ENCODE results near the gene SLC36A3.
"Not testable (repeated sequence)": the region's sequence is repeated elsewhere in the genome, so short reads cannot be mapped to it uniquely, and the experiment has no call there.

The SLC36A3 gene

DNA sequence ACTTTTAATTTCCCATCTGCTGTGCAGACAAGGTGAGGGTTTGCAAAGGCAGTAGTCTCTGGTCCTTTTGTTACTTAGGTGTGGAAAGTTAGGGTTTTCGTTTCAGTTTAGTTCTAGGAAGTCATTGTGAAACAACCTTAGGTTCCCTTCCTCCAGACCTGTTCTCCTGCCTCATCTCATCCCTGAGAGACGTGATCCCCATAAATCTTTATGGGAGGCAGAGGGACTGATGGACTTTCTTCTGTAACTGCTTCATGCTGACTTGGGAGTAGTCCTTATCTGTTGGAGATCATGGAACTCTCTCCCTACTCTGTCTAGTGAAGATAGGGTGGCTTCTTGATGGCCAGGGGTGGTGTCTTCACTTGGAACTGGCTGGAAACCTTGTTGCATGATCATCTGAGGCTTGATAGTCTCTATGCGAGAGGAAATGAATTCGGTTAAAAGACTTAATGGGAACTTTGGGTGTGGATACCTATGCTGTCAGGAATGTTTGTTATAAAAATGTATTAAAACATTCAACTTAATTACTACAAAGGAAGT lies 57.8 kb downstream of the SLC36A3 start:
- in situ Hi-C loops (cut with HindIII; ENCODE audit: low sequenced_read_pairs) = no loop called here
- H3K4me3 ChIP-seq (ENCODE audit: low read depth, low read length) = no peak overlapping the region
- DNase-seq (ENCODE audit: low read depth, low spot score) = no peak
- TF ChIP-seq, protein P1, sequence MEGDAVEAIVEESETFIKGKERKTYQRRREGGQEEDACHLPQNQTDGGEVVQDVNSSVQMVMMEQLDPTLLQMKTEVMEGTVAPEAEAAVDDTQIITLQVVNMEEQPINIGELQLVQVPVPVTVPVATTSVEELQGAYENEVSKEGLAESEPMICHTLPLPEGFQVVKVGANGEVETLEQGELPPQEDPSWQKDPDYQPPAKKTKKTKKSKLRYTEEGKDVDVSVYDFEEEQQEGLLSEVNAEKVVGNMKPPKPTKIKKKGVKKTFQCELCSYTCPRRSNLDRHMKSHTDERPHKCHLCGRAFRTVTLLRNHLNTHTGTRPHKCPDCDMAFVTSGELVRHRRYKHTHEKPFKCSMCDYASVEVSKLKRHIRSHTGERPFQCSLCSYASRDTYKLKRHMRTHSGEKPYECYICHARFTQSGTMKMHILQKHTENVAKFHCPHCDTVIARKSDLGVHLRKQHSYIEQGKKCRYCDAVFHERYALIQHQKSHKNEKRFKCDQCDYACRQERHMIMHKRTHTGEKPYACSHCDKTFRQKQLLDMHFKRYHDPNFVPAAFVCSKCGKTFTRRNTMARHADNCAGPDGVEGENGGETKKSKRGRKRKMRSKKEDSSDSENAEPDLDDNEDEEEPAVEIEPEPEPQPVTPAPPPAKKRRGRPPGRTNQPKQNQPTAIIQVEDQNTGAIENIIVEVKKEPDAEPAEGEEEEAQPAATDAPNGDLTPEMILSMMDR (IDR thresholded peaks at IDR 0.05; ENCODE audit: low read depth, low read length) = no peak

GRCh38 chr5:151244206-151244605 lies 59.4 kb downstream of the SLC36A3 start:
- TF ChIP-seq, protein P1 (IDR thresholded peaks at IDR 0.05; ENCODE audit: low read depth, low read length) = no peak
- no peak overlapping the region for H3K4me3 ChIP-seq (ENCODE audit: low read depth, low read length)
- no peak for DNase-seq (ENCODE audit: low read depth, low spot score)
- in situ Hi-C loops (cut with HindIII; ENCODE audit: low sequenced_read_pairs) = no loop called here

GRCh38 chr5:151243564-151243963 lies 60.0 kb downstream of the SLC36A3 start:
- TF ChIP-seq, protein P1 (IDR thresholded peaks at IDR 0.05; ENCODE audit: low read depth, low read length) = no peak
- H3K4me3 ChIP-seq (ENCODE audit: low read depth, low read length) = no peak overlapping the region
- in situ Hi-C loops (cut with HindIII; ENCODE audit: low sequenced_read_pairs) = no loop called here
- DNase-seq (ENCODE audit: low read depth, low spot score) = no peak

- DNase-seq (ENCODE audit: low read depth, low spot score) = no peak
- TF ChIP-seq, protein P1 (IDR thresholded peaks at IDR 0.05; ENCODE audit: low read depth, low read length) = no peak
- no peak overlapping the region for H3K4me3 ChIP-seq (ENCODE audit: low read depth, low read length)
- in situ Hi-C loops (cut with HindIII; ENCODE audit: low sequenced_read_pairs) = no loop called here
Measured at GRCh38 chr5:151243127-151243526, 60.4 kb downstream of the SLC36A3 start.

DNA sequence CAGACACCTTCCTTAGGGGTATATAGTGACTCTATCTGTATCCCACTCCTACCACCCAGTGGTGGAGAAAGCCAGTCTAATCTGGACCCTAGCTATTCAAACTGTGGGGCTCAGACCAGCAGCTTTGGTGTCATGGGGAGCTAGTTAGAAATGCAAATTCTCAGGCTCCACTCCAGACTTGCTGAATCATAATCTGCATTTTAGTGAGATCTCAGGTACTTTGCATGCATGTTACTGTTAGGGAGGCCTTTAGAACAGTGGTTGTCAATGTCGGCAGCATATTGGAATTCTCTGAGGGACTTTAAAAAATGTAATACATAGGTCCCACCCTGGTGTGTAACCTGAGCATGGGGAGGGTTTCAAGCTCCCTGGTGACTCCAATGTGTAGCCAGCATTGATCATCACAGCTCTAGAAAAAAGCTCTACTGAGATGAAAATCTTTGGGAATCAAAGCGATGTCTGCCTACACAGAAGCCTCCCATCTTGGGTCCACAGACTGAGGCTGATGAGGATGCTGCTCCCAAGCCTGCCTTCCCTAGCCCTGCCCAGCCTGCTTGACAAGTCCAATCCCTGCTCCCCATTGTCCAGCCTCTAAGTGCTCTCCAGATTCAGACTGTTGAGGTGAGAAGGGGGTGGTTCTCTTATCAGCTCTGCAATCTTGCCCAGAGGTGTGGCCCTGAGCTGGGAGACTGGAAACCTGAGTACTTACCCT lies 62.5 kb downstream of the SLC36A3 start:
- TF ChIP-seq, protein P1 (IDR thresholded peaks at IDR 0.05; ENCODE audit: low read depth, low read length) = no peak
- no peak for DNase-seq (ENCODE audit: low read depth, low spot score)
- H3K4me3 ChIP-seq (ENCODE audit: low read depth, low read length) = no peak overlapping the region
- in situ Hi-C loops (cut with HindIII; ENCODE audit: low sequenced_read_pairs) = no loop called here

DNA sequence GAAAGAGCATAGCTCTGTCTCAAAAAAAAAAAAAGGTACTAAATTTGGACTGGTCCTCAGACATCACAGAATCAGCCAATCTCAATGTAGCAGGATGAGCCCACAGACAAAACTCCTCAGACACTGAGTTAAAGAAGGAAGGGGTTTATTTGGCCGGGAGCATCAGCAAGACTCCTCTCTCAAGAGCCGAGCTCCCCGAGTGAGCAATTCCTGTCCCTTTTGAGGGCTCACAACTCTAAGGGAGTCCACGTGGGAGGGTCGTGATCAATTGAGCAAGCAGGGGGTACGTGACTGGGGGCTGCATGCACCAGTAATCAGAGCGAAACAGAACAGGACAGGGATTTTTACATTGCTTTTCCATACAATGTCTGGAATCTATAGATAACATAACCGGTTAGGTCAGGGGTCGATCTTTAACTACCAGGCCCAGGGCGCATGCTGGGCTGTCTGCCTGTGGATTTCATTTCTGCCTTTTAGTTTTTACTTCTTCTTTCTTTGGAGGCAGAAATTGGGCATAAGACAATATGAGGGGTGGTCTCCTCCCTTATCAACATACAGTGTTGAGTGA lies 63.2 kb downstream of the SLC36A3 start:
- DNase-seq (ENCODE audit: low read depth, low spot score); H3K4me3 ChIP-seq (ENCODE audit: low read depth, low read length); in situ Hi-C loops (cut with HindIII; ENCODE audit: low sequenced_read_pairs): not testable (repeated sequence)

DNA sequence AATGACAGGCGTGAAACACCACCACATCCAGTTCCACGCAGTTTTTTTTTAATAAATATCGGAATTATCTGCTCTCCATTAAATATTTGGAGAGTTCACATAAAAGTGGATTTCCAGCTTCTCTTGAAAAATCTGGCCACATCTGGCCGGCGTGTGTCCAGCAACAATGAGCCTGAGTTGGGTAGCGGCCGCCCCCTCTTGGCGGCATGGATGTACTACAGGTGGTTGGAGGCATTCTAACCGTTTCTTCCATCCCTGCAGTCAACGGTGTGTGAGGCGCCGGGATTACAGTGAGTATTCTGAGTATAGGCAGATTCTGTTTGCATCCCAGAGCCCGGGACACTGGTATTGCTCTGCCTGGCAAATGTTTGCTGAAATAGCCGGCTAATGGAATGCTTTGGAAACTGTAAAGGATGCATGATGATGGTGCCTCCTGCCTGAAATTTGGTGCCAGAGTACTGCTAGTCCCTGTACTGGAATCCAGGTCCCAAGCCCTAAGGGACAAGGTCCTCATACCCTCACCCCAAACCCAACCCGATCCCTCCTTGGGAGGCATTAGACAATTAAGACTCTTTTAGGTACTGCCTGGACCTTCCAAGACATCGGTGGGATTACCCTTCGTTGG lies 64.2 kb downstream of the SLC36A3 start:
- DNase-seq (ENCODE audit: low read depth, low spot score) = peak; percentile 69
- in situ Hi-C loops (cut with HindIII; ENCODE audit: low sequenced_read_pairs) = no loop called here
- no peak overlapping the region for H3K4me3 ChIP-seq (ENCODE audit: low read depth, low read length)
- TF ChIP-seq, protein P1 (IDR thresholded peaks at IDR 0.05; ENCODE audit: low read depth, low read length) = peak; percentile 91

Data from astrocyte of the spinal cord (primary cell).